Stimulated activated CD8-positive, alpha-beta memory T cell treated with anti-CD3 and anti-CD28 coated beads, Interleukin-15, amount 100 ng/mL, for 1 hour (primary cell): ENCODE data around the gene ADGRL3.
"Not testable (repeated sequence)": the region's sequence is repeated elsewhere in the genome, so short reads cannot be mapped to it uniquely, and the experiment has no call there.

Source experiments
- DNase-seq: peaks from one replicate; pipeline ENCODE4 v3.0.0-alpha.2; 2020; ENCODE audit warnings: low read depth

Gene ADGRL3

GRCh38 chr4:61757983-61758382 lies 557.9 kb downstream of the ADGRL3 start:
- DNase-seq = not testable (repeated sequence)

DNA sequence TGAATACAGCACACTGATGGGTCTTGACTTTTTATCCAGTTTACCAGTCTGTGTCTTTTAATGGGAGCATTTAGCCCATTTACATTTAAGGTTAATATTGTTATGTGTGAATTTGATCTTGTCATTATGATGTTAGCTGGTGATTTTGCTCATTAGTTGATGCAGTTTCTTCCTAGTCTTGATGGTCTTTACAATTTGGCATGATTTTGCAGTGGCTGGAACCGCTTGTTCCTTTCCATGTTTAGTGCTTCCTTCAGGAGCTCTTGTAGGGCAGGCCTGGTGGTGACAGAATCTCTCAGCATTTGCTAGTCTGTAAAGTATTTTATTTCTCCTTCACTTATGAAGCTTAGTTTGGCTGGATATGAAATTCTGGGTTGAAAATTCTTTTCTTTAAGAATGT lies 558.5 kb downstream of the ADGRL3 start:
- DNase-seq = not testable (repeated sequence)

DNA sequence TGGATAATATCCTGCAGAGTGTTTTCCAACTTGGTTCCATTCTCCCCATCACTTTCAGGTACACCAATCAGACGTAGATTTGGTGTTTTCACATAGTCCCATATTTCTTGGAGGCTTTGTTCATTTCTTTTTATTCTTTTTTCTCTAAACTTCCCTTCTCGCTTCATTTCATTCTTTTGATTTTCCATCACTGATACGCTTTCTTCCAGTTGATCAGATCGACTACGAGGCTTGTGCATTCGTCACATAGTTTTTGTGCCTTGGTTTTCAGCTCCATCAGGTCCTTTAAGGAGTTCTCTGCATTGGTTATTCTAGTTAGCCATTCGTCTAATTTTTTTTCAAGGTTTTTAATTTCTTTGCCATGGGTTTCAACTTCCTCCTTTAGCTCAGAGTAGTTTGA lies 559.1 kb downstream of the ADGRL3 start:
- not testable (repeated sequence) for DNase-seq

DNA sequence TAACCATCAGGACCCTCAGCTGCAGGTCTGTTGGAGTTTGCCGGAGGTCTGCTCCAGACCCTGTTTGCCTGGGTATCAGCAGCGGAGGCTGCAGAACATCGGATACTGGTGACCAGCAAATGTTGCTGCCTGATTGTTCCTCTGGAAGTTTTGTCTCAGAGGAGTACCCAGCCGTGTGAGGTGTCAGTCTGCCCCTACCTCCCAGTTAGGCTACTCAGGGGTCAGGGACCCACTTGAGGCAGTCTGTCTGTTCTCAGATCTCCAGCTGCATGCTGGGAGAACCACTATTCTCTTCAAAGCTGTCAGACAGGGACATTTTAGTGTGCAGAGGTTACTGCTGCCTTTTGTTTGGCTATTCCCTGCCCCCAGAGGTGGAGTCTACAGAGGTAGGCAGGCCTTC lies 559.8 kb downstream of the ADGRL3 start:
- not testable (repeated sequence) for DNase-seq

DNA sequence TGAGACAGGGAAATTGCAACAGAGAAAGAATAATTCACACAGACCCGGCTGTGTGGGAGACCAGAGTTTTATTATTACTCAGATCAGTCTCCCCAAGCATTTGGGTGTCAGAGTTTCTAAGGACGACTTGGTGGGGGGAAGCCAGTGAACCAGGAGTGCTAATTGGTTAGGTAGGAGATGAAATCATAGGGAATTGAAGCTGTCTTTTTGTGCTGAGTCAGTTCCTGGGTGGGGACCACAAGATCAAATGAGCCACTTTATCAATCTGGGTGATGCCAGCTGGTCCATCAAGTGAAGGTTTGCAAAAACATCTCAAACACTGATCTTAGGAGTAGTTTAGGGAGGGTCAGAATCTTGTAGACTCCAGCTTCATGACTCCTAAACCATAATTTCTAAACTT lies 560.7 kb downstream of the ADGRL3 start:
- DNase-seq = no peak

- DNase-seq = no peak
Observed at GRCh38 chr4:61762722-61763627, 562.8 kb downstream of the ADGRL3 start.

DNA sequence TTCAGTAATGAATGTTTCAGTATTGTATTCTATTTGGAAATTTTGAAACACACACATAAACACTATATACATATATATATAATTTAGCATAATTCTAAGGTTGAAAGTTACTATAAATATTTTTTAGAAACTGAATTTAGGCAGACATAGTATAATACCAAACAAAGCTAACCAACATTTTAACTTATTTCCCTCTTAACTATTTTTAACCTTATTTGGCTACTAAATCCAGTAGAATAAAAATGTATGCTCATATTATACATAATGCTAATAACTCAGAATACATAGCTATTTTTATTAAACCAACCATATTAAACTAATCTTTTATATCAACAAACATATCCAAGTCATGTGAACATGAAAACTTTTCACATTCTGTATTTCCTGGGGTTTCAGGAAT lies 563.6 kb downstream of the ADGRL3 start:
- DNase-seq = no peak

DNA sequence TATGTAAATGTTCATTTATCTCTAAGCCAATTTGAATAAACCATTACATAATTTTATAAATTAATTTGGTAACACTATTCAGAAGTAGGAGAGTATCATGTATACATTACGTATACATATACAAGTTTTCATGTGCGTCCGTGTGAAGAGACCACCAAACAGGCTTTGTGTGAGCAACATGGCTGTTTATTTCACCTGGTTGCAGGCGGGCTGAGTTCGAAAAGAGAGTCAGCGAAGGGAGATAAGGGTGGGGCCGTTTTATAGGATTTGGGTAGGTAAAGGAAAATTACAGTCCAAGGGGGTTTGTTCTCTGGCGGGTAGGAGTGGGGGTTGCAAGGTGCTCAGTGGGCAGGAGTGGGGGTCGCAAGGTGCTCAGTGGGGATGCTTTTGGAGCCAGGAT lies 564.0 kb downstream of the ADGRL3 start:
- DNase-seq = not testable (repeated sequence)

DNA sequence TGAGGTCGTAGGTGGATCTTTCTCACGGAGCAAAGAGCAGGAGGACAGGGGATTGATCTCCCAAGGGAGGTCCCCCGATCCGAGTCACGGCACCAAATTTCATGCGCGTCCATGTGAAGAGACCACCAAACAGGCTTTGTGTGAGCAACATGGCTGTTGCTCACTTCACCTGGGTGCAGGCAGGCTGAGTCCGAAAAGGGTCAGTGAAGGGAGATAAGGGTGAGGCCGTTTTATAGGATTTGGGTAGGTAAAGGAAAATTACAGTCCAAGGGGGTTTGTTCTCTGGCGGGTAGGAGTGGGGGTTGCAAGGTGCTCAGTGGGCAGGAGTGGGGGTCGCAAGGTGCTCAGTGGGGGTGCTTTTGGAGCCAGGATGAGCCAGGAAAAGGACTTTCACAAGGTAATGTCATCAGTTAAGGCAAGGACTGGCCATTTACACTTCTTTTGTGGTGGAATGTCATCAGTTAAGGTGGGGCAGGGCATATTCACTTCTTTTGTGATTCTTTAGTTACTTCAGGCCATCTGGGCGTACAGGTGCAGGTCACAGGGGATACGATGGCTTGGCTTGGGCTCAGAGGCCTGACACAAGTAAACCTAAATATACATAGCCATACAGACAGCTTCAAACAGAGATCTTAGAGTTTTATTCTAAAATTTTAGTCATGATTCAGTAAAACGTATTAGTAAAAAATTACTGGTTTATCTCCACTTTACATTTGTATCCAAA lies 569.5 kb downstream of the ADGRL3 start:
- not testable (repeated sequence) for DNase-seq

DNA sequence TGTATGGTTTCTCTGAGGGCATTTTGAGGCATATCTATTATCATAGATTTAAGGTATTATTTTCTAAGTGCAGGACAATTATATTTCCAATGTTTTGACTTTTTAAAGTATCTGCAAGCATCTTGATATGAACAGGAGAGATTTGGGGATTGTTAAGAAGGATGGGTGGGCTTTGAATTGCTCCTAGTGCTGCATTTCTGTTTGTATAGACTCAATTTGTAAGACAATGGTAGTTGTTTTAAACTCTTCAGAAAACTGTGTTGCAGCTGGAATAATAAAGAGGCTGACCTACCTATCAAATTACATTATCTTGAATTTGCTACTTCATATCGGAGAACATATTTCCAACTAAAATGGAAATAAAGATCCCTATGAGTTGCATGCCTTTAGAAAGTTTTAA lies 570.3 kb downstream of the ADGRL3 start:
- DNase-seq = no peak

DNA sequence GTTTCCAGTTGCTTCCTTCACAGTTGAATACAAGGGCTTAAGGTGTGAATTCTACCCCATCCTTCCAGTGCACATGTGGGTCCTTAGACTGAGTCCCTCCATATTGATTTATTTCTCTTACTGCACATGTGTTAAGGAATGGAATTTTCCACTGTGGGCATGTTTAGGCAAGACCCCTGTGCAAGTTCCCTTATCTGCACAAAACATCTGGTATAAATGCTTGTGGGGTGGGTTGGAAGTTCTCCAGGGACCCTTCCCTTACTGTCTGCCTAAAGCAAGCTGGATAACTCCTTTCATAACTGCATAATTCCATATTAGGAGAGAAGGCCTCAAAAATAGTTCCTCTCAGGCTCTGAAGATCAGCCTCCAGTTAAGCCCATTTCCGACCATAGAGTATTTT lies 570.9 kb downstream of the ADGRL3 start:
- no peak for DNase-seq

GRCh38 chr4:61772126-61772525 lies 572.0 kb downstream of the ADGRL3 start:
- no peak for DNase-seq

DNA sequence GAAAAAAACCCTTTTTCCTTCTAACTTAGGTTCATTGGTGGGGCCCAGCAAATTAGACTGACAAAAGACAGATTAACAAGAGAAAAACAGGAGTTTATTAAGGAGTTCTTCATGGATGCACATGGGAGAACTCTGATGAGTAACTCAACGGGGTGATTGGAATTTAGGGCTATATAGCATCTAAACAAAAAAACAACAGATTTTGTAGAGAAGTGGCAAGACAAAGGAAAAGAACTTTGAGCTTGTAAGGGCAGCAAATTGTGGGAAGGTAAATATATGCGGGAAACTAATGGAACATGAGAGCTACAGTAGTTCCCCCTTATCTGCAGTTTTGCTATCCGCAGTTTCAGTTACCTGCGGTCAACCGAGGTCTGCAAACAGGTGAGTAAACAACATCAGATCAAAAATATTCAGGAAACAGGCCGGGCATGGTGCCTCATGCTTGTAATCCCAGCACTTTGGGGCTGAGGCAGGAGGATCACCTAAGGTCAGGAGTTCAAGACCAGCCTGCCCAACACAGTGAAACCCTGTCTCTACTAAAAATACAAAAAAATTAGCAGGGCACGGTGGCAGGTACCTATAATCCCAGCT lies 573.6 kb downstream of the ADGRL3 start:
- no peak for DNase-seq

DNA sequence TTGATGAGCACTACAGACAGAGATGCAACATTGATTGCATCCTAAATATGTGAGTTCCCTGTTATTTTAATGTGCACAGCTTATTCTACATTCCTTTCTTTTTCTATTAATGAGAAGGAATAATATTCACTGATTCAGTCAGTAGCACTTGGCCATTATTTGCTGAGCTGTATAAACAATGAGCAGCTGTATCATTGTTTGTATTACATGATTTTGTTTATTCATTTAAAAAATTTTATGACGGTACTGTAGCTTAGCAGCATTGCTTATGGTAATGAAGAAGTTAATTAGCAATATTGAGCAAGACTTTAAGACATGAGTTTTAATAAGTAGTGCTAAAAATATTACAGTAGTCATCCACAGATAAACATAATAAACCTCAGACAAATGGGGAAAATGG lies 582.0 kb downstream of the ADGRL3 start:
- DNase-seq = no peak

- no peak for DNase-seq
Observed at GRCh38 chr4:61783050-61783449, 582.9 kb downstream of the ADGRL3 start.

DNA sequence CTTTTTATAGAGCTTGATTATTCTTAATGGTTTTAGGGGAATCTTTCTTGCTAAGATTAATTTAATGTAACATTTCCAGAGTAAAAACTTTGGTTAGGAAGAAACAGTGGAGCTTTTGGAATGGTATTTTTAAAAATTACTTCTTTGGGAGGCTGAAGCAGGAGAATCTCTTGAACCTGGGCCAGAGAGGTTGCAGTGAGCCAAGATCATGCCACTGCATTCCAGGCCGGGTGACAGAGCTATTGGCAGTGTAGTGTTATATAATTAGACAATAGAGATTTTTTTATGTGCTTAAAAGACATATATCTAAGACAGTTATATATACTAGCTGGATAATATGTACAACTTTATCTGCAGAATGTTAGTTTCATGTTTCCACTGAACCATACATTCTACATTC lies 585.6 kb downstream of the ADGRL3 start:
- no peak for DNase-seq

DNA sequence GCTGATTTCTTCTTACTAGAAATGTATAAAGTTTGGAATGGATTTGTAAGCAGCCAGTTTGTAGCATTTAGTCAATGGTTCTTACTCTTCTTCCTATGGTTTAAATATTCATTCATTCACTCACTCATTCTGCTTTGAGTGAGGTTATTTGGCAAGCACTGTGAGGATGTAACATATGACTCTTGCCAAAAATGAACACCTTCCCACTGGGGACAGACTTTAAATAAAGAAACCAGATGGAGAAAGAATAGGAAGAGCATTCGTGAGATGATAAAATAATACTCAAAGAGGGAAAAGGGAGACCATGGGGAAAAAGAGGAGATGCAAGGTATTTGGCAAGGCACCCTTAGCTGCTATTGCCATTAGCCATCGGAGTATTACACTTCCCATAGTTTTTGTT lies 586.1 kb downstream of the ADGRL3 start:
- no peak for DNase-seq

DNA sequence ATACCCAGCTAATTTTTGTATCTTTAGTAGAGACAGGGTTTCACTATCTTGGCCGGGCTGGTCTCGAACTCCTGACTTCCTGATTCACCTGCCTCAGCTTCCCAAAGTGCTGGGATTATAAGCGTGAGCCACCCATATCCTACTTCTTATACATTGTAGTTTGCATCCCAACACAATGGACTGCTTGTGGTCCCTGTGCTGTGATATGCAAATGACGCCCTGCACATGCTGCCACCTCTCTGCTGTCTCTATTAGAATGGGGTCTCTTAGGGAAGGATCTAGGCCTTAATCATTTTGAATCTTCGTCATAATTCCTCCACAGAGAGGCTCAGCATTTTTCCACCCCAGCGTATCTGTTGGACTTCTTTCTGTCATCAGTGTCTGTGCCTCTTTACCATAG lies 595.9 kb downstream of the ADGRL3 start:
- no peak for DNase-seq

GRCh38 chr4:61799794-61800193 lies 599.7 kb downstream of the ADGRL3 start:
- no peak for DNase-seq

DNA sequence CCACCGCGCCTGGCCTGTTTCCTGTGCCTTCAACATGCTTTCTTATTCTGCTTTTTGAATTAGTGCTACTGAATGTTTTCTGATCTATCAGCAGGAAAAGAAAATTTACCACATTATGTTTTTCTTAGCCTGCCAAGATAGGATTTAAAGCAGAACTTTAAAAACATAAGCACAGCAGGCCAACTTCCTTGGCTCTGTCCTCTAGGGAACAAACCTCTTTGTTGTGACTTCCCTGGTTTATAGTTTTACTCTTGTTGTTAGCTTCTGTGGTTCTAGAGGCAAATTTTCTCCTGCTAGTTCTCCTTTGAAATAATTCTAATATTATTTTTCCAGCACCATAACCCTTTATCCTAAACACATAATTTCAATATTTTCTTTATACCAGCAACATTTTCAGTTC lies 605.1 kb downstream of the ADGRL3 start:
- no peak for DNase-seq

DNA sequence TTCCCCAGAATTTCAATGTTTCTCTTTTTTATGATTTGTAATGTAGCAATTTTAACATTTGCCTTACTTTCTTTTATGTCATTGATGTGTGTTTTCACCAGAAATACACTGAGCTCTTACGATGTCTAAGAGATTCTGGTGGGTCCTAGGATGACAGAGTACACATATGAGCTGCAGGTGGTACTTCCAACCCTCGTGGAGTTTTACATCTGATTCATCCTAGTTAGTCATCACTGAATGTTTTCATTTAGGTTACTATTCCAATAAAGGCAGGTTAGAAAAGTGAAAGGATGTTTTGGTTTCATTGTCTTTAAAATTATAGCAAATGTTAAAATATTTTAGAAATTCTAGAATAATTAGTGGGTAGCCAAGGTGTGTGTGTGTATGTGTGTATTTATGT lies 605.9 kb downstream of the ADGRL3 start:
- no peak for DNase-seq

DNA sequence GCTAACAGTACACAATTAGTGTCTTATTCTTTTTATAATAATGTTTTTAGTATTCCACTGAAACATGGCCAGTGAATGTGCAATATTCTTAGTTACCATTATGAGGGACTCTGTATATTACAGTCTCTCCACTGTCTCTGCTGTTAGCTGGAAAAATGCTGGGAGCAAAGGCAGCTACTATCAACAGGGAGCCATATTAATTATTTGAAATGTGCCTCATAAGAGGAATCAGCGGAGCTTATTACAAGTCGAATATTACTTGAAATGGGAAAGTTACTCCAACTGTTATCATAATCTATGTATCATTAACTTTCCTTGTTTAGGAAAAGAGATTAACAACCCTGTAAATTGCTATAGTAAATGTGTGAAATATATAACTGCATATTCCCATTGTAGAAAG lies 612.0 kb downstream of the ADGRL3 start:
- DNase-seq = no peak

GRCh38 chr4:61817071-61817470 lies 616.9 kb downstream of the ADGRL3 start:
- DNase-seq = no peak
